GM21528 (cell line): ENCODE data around the gene LIMD2.

Experiments
- ATAC-seq: cut with Tn5 transposase; IDR thresholded peaks from one replicate; pipeline ENCODE4 v1.9.1; 2021; ENCODE audit warnings: mild to moderate bottlenecking, moderate library complexity; ENCODE audit not compliant: unreplicated experiment, low FRiP score

LIMD2 gene

DNA sequence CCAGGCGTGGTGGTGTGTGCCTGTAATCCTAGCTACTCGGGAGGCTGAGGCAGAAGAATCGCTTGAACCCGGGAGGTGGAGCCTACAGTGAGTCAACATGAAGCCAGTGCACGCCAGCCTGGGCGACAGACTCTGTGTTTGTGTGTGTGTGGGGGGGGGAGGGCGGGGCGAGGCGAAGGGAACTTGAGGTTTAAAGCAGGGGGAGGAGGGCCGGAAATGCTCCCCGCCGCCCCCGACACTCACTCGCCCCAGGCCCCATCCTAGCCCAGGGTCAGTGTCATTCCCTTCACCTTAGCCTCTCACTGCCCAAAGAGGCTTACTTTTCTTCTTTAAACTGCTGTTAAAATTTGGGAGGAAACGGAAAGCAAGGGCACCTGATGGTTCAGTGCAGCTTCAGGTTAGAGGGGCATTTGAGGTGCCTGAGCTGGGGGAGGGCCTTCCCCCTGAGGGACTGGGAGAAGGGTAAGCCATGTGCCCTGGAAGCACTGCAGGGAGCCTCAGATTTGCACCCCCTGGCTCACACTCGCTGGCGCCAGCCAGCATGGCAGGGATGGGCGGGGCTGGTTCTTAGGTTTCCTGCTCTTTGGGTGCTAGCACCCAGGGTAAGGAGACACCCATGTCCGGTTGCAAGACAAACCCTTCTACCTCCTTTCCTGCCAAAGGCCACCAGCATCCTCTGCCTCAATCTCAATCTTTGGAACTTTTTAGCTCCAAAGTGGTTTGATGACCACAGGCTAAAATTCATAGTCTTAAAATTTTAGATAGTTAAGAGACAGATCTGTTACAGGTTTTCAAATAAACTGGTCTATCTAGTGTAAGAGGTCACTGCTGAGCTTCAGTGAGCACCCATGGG is 2.2 kb upstream of the LIMD2 start:
- no peak for ATAC-seq

DNA sequence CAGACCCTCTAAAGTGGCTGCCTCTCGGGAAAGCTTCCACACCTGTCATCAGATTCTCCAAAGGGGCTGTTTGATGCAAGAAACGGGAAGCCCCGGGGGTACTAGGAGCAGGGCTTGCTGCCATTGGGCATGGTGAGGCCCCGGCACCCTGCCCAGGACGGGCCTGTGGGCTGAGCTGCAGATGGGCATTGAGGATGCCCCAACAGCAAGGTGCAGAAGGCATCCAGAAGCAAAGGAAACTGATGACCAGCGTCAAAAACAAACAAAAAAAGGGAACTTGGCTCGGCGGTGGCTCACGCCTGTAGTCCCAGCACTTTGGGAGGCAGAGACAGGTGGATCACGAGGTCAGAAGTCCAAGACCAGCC is 1.5 kb upstream of the LIMD2 start:
- ATAC-seq, result no peak

DNA sequence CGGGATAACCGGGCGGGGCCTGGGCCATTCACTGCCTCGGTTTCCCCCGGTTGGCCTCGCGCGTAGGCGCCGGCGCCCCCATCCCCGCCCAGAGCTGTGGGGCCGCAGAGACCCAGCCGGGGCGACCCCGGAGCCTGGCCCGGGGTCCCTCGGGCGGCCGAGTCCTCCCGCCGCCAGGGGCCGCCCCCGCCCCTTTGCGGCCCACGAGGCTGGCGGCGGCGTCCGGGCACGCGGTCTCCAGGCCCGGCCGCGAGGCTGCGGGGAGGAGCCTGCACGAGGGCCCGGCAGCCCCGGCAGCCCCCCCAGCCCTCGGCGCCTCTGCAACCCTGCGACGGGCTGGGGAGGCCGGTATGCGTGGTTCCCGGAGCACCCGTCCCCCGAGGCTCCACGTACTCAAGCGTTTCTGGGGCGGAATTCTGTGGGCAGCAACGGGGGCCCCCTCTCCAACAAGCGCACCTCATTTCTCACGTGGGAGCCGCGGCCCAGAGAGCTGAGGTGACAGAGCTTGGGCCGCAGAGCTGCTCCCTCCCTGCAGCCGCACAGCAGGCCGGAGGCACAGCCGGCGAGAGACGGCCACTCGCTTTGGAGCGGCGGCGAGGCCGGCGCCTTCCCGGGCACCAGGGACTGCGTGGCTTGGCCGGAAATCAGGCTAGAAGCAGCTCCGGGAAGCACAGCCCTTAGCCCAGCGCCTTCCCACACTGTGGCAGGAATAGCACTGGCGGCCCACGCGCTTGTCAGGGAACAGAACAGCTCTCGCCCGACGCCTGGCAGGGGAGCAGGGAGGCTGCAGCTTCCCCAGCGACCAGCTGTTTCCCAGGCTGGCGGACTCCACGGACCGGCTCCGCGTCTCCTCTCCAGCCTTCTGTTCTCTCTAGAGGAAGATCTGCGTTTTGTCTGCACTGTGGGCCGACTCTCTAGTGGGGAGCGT is 867 bp upstream of the LIMD2 start:
- ATAC-seq, result no peak

GRCh38 chr17:63698886-63699637 is 863 bp downstream of the LIMD2 start:
- ATAC-seq, result peak; percentile 30

GRCh38 chr17:63698381-63698885 is 1.5 kb downstream of the LIMD2 start:
- ATAC-seq, result no peak

- peak; percentile 19 for ATAC-seq
These were observed 2.3 kb downstream of the LIMD2 start for GRCh38 chr17:63697341-63698286.

DNA sequence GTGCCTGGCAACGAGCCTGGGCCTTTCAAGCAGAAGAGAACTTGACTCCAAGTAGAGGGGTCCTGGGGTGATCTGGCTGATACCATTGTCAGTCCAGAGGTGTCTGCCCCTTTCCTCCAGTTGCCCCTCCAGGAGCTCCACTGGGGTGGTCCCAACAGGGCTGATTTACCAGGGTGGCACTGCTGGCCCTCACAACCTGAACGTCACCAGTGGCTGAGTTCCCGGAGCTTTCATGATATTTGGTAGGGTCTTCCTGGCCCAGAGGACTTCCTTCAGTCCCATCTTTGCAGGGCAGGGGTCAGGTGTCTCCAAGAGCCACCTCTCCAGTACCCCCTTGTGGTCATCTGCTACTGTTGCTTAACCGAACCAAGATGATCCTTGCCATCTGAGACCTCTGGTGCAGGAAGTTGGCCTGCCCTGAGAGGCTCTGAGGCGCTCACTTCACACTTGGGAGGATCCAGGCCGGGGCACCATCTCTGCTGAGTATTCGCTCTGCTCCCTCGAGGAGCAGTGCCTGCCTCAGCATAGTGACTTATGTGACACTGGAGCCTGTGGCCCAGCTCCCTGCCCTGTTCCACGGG is 3.5 kb downstream of the LIMD2 start:
- ATAC-seq, result no peak

DNA sequence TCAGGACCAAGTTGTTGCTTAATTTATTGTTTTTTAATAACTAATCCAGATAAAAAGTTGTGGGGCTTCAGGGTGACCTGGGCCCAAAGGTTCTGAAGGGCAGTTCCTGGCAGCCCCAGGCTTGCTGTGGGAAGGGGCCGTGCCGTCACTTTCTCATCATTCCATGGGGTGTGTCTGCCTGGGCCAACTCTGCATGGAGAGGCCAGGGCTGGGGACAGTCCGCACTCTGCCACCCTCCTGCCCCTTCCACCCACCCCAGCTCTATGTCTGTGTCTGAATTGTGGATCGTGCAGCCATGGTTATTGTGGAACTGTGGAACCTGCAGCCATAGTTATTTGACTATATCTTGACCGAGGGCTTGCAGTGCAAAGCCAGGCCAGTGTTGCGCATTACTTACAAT is 4.0 kb downstream of the LIMD2 start:
- no peak for ATAC-seq

DNA sequence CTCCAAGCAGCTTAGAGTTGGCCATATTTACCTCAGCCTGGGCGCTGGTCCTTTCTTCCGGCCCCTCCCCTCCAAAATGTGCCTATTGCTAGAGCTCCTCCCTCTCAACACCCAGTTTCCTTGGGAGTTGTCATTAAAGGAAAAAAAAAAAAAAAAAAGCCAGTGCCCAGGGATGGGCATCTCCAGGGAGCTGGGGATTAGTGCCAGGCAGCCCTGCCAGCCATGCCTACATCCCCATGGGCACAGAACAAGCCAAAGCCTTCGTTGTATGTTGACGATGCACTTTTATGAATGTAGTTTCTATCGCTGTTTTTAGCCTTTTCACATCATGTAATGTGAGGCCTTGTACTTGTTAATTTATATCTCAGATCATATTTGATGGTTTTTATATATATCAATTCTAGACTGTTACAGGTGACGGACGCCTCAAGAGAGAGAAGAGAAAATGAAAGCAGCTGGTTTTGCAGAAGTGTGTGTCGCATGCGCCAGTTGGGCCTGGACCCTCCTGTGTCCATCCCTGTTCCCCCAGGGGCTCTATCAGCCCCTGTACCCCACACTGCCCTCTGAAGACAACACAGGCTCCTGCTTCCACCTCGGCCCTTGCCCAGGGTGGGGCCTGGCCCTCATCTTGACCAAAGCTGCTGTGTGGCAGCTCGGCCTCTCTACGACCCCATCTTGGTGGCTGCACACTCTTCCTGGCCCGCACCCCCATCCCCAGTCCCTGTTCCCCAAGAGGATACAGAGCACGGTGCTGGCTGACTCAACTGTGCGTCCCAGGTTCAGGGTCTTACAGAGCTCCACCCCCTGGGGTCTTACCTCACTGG is 4.8 kb downstream of the LIMD2 start:
- ATAC-seq, result no peak

DNA sequence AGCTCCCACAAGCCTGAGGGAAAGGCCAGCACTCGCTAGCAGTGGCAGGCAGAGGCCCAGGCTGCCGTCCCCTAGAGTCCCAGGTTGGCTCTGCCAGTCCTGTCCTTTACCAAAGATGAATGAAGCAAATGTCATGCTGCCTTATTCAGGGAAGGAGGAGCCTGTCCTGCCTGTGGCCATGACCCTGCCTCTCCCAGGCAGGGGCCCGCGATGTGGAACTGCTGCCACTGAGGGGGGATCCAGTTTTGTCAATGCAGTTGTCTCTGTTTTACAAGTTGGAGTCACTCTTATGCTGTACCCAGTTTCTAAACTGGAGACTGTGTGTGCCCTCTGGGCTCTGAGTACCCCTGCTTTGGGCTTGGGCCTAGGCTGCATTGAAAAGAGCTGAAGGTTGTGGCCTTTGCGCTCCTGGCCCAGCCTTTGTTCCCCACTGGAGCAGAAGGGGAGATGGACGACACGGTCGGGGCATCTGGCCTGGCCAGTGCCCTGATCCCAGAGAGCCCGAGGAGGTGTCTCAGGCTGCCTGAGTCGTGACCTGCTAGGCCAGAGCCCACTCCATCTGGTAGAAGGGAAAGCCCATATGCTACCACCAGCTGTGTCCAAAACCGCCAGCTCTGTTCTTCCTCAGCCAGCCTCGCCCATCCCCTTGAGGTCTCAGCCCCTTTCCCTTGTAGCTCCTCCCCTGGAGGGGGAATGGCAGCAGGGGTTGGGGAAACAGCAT is 5.5 kb downstream of the LIMD2 start:
- ATAC-seq, result no peak

DNA sequence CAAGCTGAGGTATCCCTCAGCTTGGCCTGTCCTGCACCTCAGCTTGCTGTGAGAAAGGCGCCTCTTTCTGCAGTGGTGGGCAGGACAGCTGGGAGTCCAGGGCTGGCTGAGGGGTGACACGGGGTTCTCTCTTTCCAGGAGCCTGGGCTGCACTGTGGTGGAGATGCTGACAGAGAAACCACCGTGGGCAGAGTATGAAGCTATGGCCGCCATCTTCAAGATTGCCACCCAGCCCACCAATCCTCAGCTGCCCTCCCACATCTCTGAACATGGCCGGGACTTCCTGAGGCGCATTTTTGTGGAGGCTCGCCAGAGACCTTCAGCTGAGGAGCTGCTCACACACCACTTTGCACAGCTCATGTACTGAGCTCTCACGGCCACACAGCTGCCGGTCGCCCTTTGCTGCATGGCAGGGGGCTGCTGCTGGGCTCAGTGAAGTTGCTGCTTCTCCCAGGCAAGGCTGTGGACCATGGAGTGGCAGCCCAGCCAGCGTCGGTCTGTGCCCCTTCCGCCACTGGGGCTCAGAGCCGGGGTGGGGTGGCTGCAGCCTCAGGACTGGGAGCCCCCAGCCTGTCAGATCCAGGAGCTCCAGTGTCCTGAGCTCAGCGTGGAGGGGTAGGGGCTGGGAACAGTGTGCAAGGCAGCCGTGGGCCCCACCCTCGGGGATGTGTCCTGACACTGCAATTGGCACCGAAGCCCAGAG is 6.4 kb downstream of the LIMD2 start:
- no peak for ATAC-seq

- no peak for ATAC-seq
These were observed 7.6 kb downstream of the LIMD2 start for GRCh38 chr17:63692195-63692816.

DNA sequence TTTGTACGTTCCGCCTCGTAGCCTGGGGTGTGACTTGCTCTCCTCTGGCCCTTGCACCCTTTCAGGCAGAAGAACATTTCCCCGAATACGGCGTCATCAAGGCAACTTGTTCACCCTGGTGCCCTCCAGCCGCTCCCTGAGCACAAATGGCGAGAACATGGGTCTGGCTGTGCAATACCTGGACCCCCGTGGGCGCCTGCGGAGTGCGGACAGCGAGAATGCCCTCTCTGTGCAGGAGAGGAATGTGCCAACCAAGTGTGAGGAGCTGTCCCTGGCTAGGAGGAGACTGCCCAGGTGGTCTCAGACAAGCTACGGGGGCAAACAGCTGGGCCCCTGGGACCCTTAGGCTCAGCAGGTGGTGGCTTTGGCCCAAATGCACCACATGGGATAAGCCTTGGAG is 10.4 kb downstream of the LIMD2 start:
- no peak for ATAC-seq

- no peak for ATAC-seq
These were observed 11.4 kb downstream of the LIMD2 start for GRCh38 chr17:63688396-63689020.

GRCh38 chr17:63686138-63686685 is 13.7 kb downstream of the LIMD2 start:
- ATAC-seq, result no peak

DNA sequence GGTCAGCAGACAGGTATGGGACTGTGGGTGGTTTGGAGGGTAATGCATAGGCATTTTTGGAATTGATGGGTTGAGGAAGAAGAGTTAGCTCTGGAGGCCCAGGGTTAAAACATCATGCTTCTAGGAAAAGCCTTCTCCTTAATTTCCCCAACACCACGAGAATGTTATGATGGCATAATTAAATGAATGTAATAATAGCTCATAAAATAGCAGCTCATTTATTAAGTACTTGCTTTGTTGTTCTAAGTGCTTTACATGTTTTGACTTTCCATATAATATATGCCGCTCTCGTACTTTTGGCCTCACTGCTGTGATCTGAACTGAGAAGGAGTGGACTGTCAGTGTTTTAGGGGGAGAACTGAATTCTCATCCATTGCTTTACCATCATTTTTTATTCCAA is 14.3 kb downstream of the LIMD2 start:
- no peak for ATAC-seq
